ENCODE data around the gene TUBGCP3. TPM values are rescaled to one million over a fixed set of nuclear protein-coding genes. Genes with fewer than 3 reads are reported as not detected.
A peak's percentile ranks its signal among the peaks of the same experiment; 100 is the strongest.

The TUBGCP3 gene
- total and polyA plus RNA-seq, 9 donors: 19.4 to 58.0 (median 29.5) TPM

DNA sequence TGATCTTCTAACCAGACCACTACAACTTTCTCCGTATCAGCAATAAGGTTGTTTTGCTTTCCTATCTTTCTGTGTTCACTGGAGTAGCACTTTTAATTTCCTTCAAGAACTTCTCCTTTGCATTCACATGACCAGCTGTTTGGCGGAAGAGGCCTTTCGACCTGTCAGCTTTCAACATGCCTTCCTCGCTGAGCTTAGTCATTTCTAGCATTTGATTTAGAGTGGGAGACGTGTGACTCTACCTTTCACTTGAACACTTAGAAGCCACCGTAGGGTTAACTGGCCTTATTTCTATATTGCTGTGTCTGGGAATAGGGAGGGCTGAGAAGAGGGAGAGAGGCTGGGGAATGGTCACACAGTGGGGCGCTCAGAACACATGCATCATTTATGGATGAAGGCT lies 104.7 kb downstream of the TUBGCP3 start:
- TF ChIP-seq, protein P1, sequence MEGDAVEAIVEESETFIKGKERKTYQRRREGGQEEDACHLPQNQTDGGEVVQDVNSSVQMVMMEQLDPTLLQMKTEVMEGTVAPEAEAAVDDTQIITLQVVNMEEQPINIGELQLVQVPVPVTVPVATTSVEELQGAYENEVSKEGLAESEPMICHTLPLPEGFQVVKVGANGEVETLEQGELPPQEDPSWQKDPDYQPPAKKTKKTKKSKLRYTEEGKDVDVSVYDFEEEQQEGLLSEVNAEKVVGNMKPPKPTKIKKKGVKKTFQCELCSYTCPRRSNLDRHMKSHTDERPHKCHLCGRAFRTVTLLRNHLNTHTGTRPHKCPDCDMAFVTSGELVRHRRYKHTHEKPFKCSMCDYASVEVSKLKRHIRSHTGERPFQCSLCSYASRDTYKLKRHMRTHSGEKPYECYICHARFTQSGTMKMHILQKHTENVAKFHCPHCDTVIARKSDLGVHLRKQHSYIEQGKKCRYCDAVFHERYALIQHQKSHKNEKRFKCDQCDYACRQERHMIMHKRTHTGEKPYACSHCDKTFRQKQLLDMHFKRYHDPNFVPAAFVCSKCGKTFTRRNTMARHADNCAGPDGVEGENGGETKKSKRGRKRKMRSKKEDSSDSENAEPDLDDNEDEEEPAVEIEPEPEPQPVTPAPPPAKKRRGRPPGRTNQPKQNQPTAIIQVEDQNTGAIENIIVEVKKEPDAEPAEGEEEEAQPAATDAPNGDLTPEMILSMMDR (IDR thresholded peaks at IDR 0.05): no peak
- TF ChIP-seq POLR2A (IDR thresholded peaks at IDR 0.05) (no peak), EP300 (IDR thresholded peaks at IDR 0.05) (no peak)
- H3K9me3 ChIP-seq: no peaks in the 10 kb centered on the region
- WGBS, 3 donors: 94 to 95% (median 95%) methylated on average over 7 of the region's 7 CpGs
- H3K36me3 ChIP-seq: no peaks in the 10 kb centered on the region
- H3K27ac ChIP-seq: no peak overlapping the region
- no peaks in the 10 kb centered on the region for H3K27me3 ChIP-seq
- no peak for DNase-seq
- intact Hi-C loops (cut with DNase I): no loop called here
- H3K4me3 ChIP-seq: no peak overlapping the region
- H3K4me1 ChIP-seq (ENCODE audit: insufficient read depth): no peaks in the 10 kb centered on the region

DNA sequence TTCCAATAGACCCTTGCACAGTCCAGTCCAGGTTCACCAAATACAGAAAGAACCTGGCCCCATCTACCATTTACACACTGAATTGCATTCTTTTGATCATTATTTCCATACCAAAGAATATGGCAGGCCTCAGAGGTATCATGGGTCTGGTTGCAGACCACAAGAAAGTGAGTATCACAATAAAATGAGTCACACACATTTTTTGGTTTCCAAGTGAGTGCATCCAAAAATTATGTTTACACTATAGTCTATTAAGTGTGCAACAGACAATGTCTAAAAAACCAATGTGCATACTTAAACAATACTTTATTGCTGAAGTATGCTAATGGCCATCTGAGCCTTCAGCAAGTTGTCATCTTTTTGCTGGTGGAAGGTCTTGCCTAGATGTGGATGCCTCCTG lies 106.5 kb downstream of the TUBGCP3 start:
- TF ChIP-seq EP300 (IDR thresholded peaks at IDR 0.05): no peak
- TF ChIP-seq, protein P1 (IDR thresholded peaks at IDR 0.05): no peak
- no peak for TF ChIP-seq POLR2A (IDR thresholded peaks at IDR 0.05)
- no peaks in the 10 kb centered on the region for H3K9me3 ChIP-seq
- H3K4me1 ChIP-seq (ENCODE audit: insufficient read depth): peaks cover 3% of the 10 kb centered on the region
- no peaks in the 10 kb centered on the region for H3K36me3 ChIP-seq
- intact Hi-C loops (cut with DNase I): no loop called here
- H3K27me3 ChIP-seq: no peaks in the 10 kb centered on the region
- H3K4me3 ChIP-seq: no peak overlapping the region
- no peak for DNase-seq
- no peak overlapping the region for H3K27ac ChIP-seq

DNA sequence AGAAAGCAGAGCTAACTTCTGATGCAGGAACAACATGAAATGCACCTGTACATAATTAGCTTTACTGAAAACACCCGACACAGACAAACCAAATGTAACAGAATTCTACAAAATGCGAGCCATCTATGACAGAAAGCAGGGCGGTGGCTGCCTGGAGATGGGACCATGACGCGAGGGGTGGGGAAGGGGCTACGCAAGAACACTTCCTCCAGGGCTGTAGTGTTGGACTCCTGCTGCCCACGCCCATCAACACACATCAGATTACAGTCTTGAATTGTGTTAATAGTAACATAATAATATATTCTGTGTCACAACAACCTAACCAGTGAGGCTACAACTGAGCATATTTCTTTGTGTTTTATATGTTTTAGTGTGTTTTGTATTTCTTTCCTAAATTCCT lies 108.6 kb downstream of the TUBGCP3 start:
- H3K36me3 ChIP-seq: no peaks in the 10 kb centered on the region
- peaks cover 3% of the 10 kb centered on the region for H3K4me1 ChIP-seq (ENCODE audit: insufficient read depth)
- no peaks in the 10 kb centered on the region for H3K27me3 ChIP-seq
- H3K27ac ChIP-seq: no peak overlapping the region
- H3K4me3 ChIP-seq: no peak overlapping the region
- 89 to 96% (median 94%) methylated on average over 7 of the region's 7 CpGs for WGBS, 3 donors
- intact Hi-C loops (cut with DNase I): no loop called here
- no peak for DNase-seq
- no peak for TF ChIP-seq POLR2A (IDR thresholded peaks at IDR 0.05)
- TF ChIP-seq EP300 (IDR thresholded peaks at IDR 0.05): no peak
- TF ChIP-seq, protein P1 (IDR thresholded peaks at IDR 0.05): no peak
- H3K9me3 ChIP-seq: no peaks in the 10 kb centered on the region

DNA sequence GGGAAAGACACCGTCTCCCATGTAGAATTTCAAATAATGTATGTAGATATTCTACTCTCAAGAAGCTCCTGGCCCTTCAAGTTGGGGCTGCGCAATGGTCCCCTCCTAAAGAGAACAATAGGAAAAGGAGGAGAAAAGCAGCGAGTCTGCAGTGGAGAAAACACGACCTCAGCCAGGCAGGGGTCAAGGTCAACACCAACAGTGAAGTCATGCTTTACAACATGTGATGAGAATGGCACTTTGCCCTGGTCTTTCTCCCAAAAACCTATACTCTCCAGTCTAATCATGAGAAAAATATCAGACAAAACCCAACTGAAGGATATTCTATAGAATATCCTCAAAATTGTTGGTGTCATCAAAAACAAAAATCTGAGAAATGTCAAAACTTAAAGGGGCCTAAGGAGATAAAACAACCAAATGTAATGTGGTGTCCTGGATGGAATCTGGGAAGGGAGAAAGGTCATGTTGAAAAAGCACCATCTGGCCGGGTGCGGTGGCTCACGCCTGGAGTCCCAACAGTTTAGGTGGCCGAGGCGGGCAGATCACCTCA lies 110.8 kb downstream of the TUBGCP3 start:
- Histone ChIP-seq H3K4me3 (no peak overlapping the region), H3K27me3 (no peaks in the 10 kb centered on the region), H3K9me3 (no peaks in the 10 kb centered on the region), H3K36me3 (no peaks in the 10 kb centered on the region), H3K4me1 (ENCODE audit: insufficient read depth) (peaks cover 3% of the 10 kb centered on the region), H3K27ac (no peak overlapping the region)
- 67 to 73% (median 70%) methylated on average over 9 of the region's 9 CpGs for WGBS, 3 donors
- intact Hi-C loops (cut with DNase I): no loop called here
- DNase-seq: peak in 1 of 5 donors; percentile 36
- no peak for TF ChIP-seq EP300 (IDR thresholded peaks at IDR 0.05)
- TF ChIP-seq, protein P1 (IDR thresholded peaks at IDR 0.05): no peak
- no peak for TF ChIP-seq POLR2A (IDR thresholded peaks at IDR 0.05)
